ENCODE results near the gene COX5A.
"Not testable (repeated sequence)": the region's sequence is repeated elsewhere in the genome, so short reads cannot be mapped to it uniquely, and the experiment has no call there.

COX5A gene

GRCh38 chr15:74955017-74955416 is 17.1 kb upstream of the COX5A start:
- no peak for DNase-seq

DNA sequence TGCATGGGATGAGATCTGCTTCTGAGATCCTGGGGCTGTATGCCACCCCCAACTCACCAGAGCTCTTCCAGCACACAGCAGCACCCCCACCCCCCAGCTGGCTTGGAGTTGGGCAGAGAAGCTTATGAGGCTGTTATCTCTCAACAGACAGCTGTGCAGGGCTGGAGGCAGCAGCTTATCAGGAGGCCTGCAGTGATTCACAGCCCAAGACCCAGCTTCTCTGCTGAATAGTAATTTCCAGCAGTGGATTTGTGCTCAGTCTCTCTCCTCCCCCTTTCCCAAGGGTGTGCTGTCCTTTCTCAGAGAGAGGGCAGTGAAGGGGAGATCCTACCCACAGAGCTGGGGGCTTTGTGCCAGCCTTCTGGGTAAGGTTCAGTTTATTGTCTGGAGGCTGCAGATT is 16.6 kb upstream of the COX5A start:
- no peak for DNase-seq

DNA sequence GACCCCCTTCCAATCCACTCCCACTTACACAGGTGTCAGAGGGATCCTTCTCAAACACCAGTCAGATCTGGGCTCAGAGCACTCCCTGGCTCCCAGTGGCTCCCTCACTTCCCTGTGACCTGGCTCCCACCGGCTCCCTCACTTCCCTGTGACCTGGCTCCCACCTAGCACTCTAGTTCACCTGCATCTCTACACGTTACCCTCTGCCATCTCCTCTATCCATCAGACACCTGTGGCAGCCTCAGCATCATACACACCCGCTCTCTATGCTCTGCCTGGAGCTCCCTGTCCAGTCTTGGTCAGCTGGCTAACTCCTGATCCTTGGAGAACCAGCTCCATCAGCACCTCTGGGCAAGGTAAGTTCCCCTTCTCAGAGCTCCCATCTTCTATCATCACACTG is 13.1 kb upstream of the COX5A start:
- no peak for DNase-seq

GRCh38 chr15:74950078-74950908 is 12.4 kb upstream of the COX5A start:
- peak; percentile 81 to 91 (median 84) for DNase-seq

GRCh38 chr15:74937272-74937589 is 642 bp downstream of the COX5A start:
- DNase-seq, result peak in 1 of 4 experiments; percentile 64

- DNase-seq, result not testable (repeated sequence)
Observed at GRCh38 chr15:74935193-74935592, 2.7 kb downstream of the COX5A start.

- DNase-seq, result no peak
Observed at GRCh38 chr15:74933573-74933972, 4.3 kb downstream of the COX5A start.

GRCh38 chr15:74928771-74929198 is 9.1 kb downstream of the COX5A start:
- no peak for DNase-seq

GRCh38 chr15:74924525-74924924 is 13.3 kb downstream of the COX5A start:
- DNase-seq, result no peak

- peak; percentile 68 to 81 (median 76) for DNase-seq
Observed at GRCh38 chr15:74920456-74920855, 17.4 kb downstream of the COX5A start.

- DNase-seq, result no peak
Observed at GRCh38 chr15:74917676-74918075, 20.2 kb downstream of the COX5A start.

GRCh38 chr15:74913799-74914198 is 24.1 kb downstream of the COX5A start:
- not testable (repeated sequence) for DNase-seq

GRCh38 chr15:74913041-74913440 is 24.8 kb downstream of the COX5A start:
- DNase-seq, result no peak

GRCh38 chr15:74908635-74909034 is 29.2 kb downstream of the COX5A start:
- no peak for DNase-seq

DNA sequence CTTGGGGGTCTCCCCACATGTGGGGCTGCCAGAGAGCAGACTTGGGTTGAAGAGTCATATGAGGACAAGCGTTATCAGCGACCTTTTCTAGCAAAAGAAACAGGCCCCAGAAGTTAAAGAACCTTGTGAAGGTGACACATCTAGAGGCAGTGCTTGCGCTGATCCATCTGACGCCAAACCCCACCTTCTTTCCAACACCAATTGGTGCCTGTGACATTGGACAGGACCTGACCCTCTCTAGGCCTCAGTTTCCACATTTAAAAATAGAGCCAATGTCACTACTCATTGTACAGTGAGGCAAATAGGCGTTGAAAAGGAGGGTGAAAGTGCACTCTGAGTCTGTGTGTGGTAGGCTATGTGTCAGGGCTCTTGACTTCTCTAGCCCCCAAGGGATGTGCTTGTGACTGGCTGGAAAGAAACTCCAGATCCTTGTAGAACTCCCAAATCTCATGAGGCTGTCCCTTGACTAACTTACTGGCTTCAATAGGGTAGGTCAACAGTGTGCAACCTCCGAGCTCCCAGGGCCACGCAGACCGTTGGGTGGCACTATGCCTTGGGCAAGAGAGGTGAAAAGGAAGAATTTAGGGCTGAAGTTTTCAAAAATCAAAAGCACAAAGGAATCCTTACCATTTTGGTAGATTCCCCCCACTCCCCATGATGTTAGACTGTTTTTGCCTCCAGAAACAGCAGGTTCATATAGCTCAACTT is 30.6 kb downstream of the COX5A start:
- DNase-seq, result peak in 2 of 4 experiments; percentile 10 to 24

- DNase-seq, result peak; percentile 94 to 97 (median 96)
Observed at GRCh38 chr15:74906450-74907162, 31.3 kb downstream of the COX5A start, which contains the start of gene FAM219B. Gene FAM219B (minus strand): TSS chr15:74906851. CDS start chr15:74906800, 51 bp downstream.

DNA sequence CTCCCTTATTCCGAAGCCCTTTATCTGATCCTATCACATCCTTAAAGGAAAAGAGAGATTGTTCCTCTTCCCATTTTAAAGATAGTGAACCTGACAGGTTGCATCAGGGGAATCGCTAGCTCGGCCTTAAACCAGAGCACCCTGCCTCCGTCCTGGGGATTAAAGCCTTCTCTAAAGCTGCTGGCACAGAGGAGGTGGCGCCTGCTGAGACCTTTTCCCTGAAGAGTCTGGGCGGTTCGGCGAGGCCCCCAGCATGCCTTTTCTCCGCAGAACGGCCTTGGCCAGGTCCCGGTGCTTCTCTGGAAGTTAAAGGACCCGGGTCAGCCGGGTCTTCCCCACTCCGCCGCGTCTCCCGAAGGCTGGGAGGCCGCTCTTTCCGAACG is 31.8 kb downstream of the COX5A start:
- DNase-seq, result peak in 2 of 4 experiments; percentile 37 to 49

DNA sequence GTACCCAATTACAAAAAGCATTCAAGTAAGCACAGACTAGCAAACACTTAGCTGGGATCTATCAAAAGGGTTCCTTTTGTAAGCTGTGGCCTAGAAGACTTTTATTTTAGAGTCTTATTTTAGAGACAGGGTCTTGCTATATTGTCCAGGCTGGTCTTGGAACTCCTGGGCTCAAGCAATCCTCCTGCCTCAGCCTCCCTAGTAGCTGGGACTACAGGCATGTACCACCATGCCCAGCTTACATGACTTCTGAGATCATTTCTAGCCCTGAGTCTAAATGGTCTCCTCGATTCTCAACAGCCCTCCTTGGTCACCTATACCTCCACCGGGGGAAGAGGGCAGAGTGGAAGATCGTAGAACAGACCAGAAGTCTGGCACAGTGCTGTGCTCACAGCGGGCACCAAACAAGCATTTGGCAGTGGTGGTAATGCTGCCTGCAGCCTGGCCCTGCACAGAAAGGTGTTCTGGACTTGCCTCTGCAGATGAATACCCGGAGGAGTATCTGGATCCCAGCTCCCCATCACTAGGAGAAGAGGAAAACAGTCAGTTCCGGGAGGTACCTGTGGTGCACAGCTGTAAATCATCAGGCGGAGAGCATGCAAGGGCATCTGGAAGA is 33.6 kb downstream of the COX5A start:
- no peak for DNase-seq

GRCh38 chr15:74903676-74904075 is 34.2 kb downstream of the COX5A start:
- DNase-seq, result no peak

DNA sequence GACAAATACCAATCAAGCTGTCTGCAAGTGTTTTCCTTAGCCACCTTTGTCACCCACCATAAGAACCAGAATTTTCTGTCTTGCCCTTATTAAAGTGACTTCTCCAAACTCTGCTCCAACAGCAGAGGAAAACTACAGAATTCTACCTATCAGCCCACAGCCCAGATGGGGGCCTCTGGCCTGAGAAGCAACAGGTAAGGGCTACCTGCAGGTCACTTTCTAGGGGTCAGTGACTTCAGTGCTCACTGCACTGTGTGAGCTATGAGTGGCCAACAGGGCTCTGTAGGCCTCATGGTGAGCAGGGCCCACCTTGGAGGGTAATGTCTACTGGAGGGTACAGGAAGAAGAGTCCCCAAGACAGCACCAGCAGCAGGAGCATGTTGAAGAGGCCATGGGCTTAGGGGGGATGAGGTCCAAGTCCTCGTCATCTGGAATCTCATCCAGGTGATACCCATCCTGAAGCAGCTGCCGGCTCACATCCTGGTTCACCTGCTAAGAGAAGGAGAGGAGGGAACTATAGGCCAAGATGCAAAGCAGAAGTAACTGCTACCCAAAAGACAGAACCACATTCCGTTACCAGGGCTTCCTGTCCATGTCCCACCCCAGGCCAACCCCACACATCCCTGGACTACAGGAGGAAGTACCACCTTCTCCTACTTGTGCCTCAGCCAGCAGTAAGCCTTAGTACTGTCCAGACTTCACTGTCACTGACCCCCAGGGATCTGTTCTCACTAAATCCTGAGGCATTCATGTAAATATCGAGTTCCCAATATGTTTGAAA is 35.4 kb downstream of the COX5A start:
- peak in 3 of 4 experiments; percentile 28 to 36 (median 31) for DNase-seq

DNA sequence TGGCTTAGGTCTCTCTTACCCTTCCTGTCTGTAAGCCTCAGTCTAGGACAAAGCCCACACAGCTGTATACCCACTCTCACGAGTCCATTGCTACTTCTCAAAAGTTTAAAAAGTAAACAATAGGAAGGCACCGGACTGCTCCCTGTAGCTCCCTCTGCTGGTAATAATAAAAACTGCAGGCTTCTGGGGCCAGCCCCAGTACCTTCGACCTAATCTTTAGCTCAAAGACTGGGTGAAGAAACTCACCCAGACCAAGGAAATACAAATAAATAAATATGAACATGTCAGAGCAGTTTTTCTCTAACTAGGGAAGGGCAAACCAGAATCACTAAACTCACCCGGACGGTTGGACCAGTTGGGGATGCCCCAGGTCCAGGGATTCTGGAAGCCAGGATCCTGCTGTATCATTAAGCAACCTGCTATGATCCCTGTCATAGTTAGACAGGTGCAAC is 36.2 kb downstream of the COX5A start:
- DNase-seq, result peak; percentile 83 to 87 (median 84)

GRCh38 chr15:74897300-74897701 is 40.6 kb downstream of the COX5A start:
- no peak for DNase-seq

Measured in suppressor macrophage (primary cell).